ENCODE data around the gene CEP128.

DNA sequence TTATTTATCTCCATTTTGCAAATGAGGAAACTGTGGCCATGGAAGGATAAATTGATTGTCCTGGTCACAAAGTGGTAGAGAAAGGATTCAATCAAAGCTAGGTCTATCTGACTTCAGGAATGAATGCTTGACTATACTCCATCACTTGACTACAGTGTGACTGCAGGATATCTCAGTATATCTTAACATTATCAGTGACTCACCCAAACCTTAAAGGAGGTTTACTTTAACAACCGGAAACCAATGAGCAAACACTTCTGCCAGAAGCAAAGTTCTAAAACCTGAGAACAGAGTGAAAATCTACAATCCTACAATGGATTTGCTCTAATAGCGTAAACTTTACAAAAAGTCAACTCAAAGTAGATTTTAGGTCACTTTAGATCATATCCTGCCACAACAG lies 277.0 kb downstream of the CEP128 start:
- TF ChIP-seq POLR2A (IDR thresholded peaks at IDR 0.05) = no peak
- TF ChIP-seq, protein P1, sequence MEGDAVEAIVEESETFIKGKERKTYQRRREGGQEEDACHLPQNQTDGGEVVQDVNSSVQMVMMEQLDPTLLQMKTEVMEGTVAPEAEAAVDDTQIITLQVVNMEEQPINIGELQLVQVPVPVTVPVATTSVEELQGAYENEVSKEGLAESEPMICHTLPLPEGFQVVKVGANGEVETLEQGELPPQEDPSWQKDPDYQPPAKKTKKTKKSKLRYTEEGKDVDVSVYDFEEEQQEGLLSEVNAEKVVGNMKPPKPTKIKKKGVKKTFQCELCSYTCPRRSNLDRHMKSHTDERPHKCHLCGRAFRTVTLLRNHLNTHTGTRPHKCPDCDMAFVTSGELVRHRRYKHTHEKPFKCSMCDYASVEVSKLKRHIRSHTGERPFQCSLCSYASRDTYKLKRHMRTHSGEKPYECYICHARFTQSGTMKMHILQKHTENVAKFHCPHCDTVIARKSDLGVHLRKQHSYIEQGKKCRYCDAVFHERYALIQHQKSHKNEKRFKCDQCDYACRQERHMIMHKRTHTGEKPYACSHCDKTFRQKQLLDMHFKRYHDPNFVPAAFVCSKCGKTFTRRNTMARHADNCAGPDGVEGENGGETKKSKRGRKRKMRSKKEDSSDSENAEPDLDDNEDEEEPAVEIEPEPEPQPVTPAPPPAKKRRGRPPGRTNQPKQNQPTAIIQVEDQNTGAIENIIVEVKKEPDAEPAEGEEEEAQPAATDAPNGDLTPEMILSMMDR (IDR thresholded peaks at IDR 0.05) = no peak

Data from thyroid gland (tissue), 4 donors.